A673 (cell line): ENCODE measurements around the gene GZF1.

Source experiments
- EZH2 ChIP-seq: fragments of 200-600 bp; sonication (generic); IDR thresholded peaks from 2 replicates; pipeline ENCODE4 v1.6.1; 2017; ENCODE audit warnings: borderline replicate concordance, low read depth, mild to moderate bottlenecking, mixed read lengths, antibody characterized with exemption, low read length; ENCODE audit not compliant: poor library complexity, severe bottlenecking
- TF ChIP-seq, protein P1 (sequence below): fragments of 300-800, 200-600 bp; sonication (generic); conservative IDR thresholded peaks from 2 replicates; pipeline ENCODE4 v1.5.1; 2017; ENCODE audit warnings: low read depth, mild to moderate bottlenecking, antibody characterized with exemption, low read length, moderate library complexity, mixed read lengths

DNA sequence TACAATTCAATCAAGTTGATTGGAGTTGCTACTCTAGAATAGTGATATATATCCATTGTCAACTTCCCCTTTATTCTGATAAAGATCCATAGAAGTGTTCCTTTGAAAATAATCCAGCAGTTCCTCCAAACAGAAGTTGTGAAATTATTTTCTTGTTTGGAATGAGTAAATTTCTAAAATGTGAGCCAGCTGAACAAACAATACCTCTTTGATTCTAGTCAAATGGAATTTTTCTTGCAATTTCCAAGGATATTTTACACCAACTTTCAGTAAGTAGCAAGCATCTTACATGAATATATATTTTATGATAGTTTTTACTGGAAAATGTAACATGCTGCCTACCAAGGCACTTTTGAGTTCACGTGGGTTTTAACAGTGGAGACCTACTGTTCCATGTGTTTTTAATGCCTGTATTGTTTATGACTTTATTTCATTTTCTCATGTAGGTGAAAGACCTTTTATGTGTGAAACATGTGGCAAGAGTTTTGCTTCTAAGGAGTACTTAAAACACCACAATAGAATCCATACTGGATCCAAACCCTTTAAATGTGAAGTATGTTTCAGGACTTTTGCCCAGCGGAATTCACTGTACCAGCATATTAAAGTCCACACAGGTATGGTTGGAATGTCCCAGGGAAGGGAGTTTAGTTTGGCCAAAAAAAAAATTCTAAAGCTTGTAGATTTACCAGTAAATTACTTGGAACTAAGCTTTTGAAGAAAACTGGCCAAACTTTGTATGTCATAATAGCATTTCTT is 6.5 kb downstream of the GZF1 start:
- TF ChIP-seq, protein P1, sequence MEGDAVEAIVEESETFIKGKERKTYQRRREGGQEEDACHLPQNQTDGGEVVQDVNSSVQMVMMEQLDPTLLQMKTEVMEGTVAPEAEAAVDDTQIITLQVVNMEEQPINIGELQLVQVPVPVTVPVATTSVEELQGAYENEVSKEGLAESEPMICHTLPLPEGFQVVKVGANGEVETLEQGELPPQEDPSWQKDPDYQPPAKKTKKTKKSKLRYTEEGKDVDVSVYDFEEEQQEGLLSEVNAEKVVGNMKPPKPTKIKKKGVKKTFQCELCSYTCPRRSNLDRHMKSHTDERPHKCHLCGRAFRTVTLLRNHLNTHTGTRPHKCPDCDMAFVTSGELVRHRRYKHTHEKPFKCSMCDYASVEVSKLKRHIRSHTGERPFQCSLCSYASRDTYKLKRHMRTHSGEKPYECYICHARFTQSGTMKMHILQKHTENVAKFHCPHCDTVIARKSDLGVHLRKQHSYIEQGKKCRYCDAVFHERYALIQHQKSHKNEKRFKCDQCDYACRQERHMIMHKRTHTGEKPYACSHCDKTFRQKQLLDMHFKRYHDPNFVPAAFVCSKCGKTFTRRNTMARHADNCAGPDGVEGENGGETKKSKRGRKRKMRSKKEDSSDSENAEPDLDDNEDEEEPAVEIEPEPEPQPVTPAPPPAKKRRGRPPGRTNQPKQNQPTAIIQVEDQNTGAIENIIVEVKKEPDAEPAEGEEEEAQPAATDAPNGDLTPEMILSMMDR: no peak
- TF ChIP-seq EZH2: no peak
